GM12878 (cell line): ENCODE results near the gene PNPO. TPM values are rescaled to one million over a fixed set of nuclear protein-coding genes. Genes with fewer than 3 reads are reported as not detected.
A peak's percentile ranks its signal among the peaks of the same experiment; 100 is the strongest.

ENCODE experiments used
- CHD1 ChIP-seq: IDR thresholded peaks from 2 replicates; pipeline ENCODE4 v1.6.1; 2012; ENCODE audit warnings: low read depth, low read length, improper control_type of control experiment
- E2F4 ChIP-seq: IDR thresholded peaks from 2 replicates; pipeline ENCODE4 v1.6.1; 2012; ENCODE audit warnings: low read depth, low read length, improper control_type of control experiment
- E4F1 ChIP-seq: fragments of 450-650 bp; IDR thresholded peaks from 2 replicates; pipeline ENCODE4 v1.6.1; 2018; ENCODE audit warnings: borderline replicate concordance, mild to moderate bottlenecking; ENCODE audit not compliant: partially characterized antibody
- HCFC1 ChIP-seq: fragments of 150-350 bp; IDR thresholded peaks from 2 replicates; pipeline ENCODE4 v1.6.1; 2014; ENCODE audit warnings: low read length
- KDM1A ChIP-seq: fragments of 200-600 bp; sonication (generic); IDR thresholded peaks from 2 replicates; pipeline ENCODE4 v1.6.1; 2016; ENCODE audit warnings: borderline replicate concordance
- PBX3 ChIP-seq: IDR thresholded peaks from 2 replicates; pipeline ENCODE4 v1.6.1; 2011; ENCODE audit warnings: mild to moderate bottlenecking, low read depth, low read length, moderate library complexity; ENCODE audit not compliant: insufficient replicate concordance
- PKNOX1 ChIP-seq: fragments of 450-650 bp; IDR thresholded peaks from 2 replicates; pipeline ENCODE4 v1.6.1; 2016; ENCODE audit warnings: mild to moderate bottlenecking
- RAD21 ChIP-seq: IDR thresholded peaks from 2 replicates; pipeline ENCODE4 v1.6.1; 2011; ENCODE audit warnings: mild to moderate bottlenecking, low read depth, low read length, moderate library complexity; ENCODE audit not compliant: insufficient read depth
- RBBP5 ChIP-seq: fragments of 200-600 bp; sonication (generic); conservative IDR thresholded peaks from 2 replicates; pipeline ENCODE4 v1.6.1; 2016
- RELA ChIP-seq: fragments of 450-650 bp; IDR thresholded peaks from 2 replicates; pipeline ENCODE4 v1.8.0; 2014; ENCODE audit warnings: borderline replicate concordance; ENCODE audit not compliant: partially characterized antibody
- TARDBP ChIP-seq: IDR thresholded peaks from 2 replicates; pipeline ENCODE4 v1.6.1; 2016; ENCODE audit warnings: borderline replicate concordance
- TBL1XR1 ChIP-seq: IDR thresholded peaks from 2 replicates; pipeline ENCODE4 v1.6.1; 2012; ENCODE audit warnings: low read depth, low read length, improper control_type of control experiment
- polyA plus RNA-seq, 11 experiments: library from polyadenylated mRNA; depleted of rRNA in 4 of 11; unstranded in 6 of 11; stranded (reverse) in 5 of 11; fragments of >200 nt; fragmentation: Nextera tagmentation in 4 of 11; fragmentation: Illumina TruSeq in 1 of 11; extraction: Ambion mirVana in 4 of 11; extraction: Trizol in 1 of 11; gene quantifications; 1 replicate in 1 of 11; 2 replicates in 10 of 11; pipeline versions ENCODE4 v1.2.1 to v1.2.3, GENCODE V29; 2011 to 2016; ENCODE audit warnings: inconsistent platforms in 2 of 11, missing spikeins in 2 of 11, low read depth in 1 of 11
- total RNA-seq, 4 experiments: library from RNA; depleted of rRNA in 3 of 4; stranded (reverse); fragments of >200 nt in 3 of 4; fragmentation: Illumina TruSeq in 1 of 4; extraction: Trizol in 1 of 4; gene quantifications; 2 replicates each; pipeline versions ENCODE4 v1.2.1 to v1.2.3, GENCODE V29; 2013 to 2021
- TF ChIP-seq, protein P1 (sequence below): IDR thresholded peaks from 2 replicates; pipeline ENCODE4 v1.6.1; 2011; ENCODE audit warnings: low read depth, low read length, improper control_type of control experiment, borderline replicate concordance
- TF ChIP-seq, protein P2 (sequence below): fragments of 450-650 bp; IDR thresholded peaks from 2 replicates; pipeline ENCODE4 v1.6.1; 2016; ENCODE audit warnings: mild to moderate bottlenecking
- TF ChIP-seq, protein P3 (sequence below): fragments of 450-650 bp; IDR thresholded peaks from 2 replicates; pipeline ENCODE4 v1.6.1; 2017; ENCODE audit warnings: low read depth, mild to moderate bottlenecking, moderate library complexity
- TF ChIP-seq, protein P4 (sequence below): IDR thresholded peaks from 2 replicates; pipeline ENCODE4 v1.6.1; 2012; ENCODE audit warnings: low read depth, low read length, improper control_type of control experiment

PNPO gene
- total and polyA plus RNA-seq, 10 of the 15 experiments (the other 5 are each of a cell fraction or from before 2014, with no cell fraction given) = 13.9 to 52.6 (median 37.3) TPM

DNA sequence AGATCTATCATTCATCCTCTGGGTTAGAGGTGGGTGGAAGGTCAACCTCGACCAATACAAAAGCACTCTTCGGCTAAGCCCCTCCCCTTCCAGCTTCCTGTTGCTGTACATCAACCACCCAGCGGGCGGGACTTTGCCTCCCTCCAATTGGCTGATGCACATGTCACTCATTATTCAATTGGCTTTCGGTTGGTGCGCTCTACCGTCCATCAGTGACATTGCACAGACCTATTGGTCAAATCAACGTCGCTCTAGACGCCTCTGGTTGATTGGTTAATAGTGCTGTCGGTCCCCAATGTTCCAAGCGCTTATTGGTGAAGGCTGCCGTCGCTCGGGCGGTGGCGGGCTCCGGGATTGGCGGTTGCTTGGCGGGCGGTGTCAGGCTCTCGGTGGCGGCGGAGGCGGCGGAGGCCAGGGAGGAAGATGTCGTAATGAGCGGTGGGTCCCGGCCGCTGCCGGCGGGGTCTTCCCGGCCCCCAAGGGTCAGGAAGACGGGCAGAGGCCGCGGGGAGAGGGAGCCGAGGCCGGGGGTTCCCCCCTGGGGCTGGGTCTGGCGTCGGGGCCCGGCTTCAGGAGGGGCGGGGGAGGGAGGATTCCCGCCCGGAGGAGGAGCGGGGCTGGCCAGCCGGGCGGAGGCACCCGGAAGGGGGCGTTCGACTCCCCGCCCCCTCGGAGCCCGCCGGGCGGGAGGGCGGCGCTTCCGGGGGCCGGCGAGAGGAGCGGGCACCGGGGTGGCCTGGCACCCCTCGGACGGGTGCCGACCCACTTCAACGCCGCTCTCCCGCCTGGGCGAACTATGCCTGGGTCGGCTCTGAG lies 45.3 kb upstream of the PNPO start, which contains the start of gene SP2 (continued):
- TF ChIP-seq, protein P1, sequence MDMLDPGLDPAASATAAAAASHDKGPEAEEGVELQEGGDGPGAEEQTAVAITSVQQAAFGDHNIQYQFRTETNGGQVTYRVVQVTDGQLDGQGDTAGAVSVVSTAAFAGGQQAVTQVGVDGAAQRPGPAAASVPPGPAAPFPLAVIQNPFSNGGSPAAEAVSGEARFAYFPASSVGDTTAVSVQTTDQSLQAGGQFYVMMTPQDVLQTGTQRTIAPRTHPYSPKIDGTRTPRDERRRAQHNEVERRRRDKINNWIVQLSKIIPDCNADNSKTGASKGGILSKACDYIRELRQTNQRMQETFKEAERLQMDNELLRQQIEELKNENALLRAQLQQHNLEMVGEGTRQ = no peak
- TF ChIP-seq CHD1 = no peak
- TF ChIP-seq RAD21 = no peak
- TF ChIP-seq TARDBP = no peak
- TF ChIP-seq PBX3 = peak; percentile 98
- TF ChIP-seq RBBP5 = no peak
- TF ChIP-seq, protein P2, sequence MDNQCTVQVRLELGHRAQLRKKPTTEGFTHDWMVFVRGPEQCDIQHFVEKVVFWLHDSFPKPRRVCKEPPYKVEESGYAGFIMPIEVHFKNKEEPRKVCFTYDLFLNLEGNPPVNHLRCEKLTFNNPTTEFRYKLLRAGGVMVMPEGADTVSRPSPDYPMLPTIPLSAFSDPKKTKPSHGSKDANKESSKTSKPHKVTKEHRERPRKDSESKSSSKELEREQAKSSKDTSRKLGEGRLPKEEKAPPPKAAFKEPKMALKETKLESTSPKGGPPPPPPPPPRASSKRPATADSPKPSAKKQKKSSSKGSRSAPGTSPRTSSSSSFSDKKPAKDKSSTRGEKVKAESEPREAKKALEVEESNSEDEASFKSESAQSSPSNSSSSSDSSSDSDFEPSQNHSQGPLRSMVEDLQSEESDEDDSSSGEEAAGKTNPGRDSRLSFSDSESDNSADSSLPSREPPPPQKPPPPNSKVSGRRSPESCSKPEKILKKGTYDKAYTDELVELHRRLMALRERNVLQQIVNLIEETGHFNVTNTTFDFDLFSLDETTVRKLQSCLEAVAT = no peak
- no peak for TF ChIP-seq KDM1A
- TF ChIP-seq PKNOX1 = peak; percentile 100
- peak; percentile 46 for TF ChIP-seq HCFC1
- 0 out of 2 replicates have a peak, but pooled peaks have one; percentile 18 for TF ChIP-seq TBL1XR1
- TF ChIP-seq, protein P3, sequence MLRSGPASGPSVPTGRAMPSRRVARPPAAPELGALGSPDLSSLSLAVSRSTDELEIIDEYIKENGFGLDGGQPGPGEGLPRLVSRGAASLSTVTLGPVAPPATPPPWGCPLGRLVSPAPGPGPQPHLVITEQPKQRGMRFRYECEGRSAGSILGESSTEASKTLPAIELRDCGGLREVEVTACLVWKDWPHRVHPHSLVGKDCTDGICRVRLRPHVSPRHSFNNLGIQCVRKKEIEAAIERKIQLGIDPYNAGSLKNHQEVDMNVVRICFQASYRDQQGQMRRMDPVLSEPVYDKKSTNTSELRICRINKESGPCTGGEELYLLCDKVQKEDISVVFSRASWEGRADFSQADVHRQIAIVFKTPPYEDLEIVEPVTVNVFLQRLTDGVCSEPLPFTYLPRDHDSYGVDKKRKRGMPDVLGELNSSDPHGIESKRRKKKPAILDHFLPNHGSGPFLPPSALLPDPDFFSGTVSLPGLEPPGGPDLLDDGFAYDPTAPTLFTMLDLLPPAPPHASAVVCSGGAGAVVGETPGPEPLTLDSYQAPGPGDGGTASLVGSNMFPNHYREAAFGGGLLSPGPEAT = no peak
- TF ChIP-seq, protein P4, sequence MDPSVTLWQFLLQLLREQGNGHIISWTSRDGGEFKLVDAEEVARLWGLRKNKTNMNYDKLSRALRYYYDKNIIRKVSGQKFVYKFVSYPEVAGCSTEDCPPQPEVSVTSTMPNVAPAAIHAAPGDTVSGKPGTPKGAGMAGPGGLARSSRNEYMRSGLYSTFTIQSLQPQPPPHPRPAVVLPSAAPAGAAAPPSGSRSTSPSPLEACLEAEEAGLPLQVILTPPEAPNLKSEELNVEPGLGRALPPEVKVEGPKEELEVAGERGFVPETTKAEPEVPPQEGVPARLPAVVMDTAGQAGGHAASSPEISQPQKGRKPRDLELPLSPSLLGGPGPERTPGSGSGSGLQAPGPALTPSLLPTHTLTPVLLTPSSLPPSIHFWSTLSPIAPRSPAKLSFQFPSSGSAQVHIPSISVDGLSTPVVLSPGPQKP = peak; percentile 68
- TF ChIP-seq E4F1 = peak; percentile 98
- 0 out of 2 replicates have a peak, but pooled peaks have one; percentile 22 for TF ChIP-seq E2F4
- no peak for TF ChIP-seq RELA
